Body of pancreas (tissue), 4 donors: ENCODE measurements around the gene DIDO1. TPM values are rescaled to one million over a fixed set of nuclear protein-coding genes. Genes with fewer than 3 reads are reported as not detected.

ENCODE experiments used
- ATAC-seq: fragments of 150-250 bp; one replicate; pipeline ENCODE4 v1.9.1; 2016
- DNase-seq, 4 donors: peaks; one replicate each; pipeline ENCODE4 v3.0.0-alpha.2; 2019
- H3K27ac ChIP-seq, 4 donors: fragments of 200-600 bp; sonication (generic); 1 replicate in 3 of 4; 2 replicates in 1 of 4; pipeline versions ENCODE4 v1.5.1 to v1.6.1; 2016 to 2019; ENCODE audit warnings: mild to moderate bottlenecking in 1 of 4, mixed read lengths in 1 of 4, moderate library complexity in 1 of 4
- H3K27me3 ChIP-seq, 2 donors: fragments of 200-600 bp; sonication (generic); one replicate each; pipeline ENCODE4 v1.6.0; 2016; ENCODE audit warnings: mild to moderate bottlenecking in 1 of 2
- H3K36me3 ChIP-seq, 2 donors: fragments of 200-600 bp; sonication (generic); replicated peaks in 1 of 2; 2 replicates each; pipeline ENCODE4 v1.5.1; 2016; ENCODE audit warnings: low read depth in 2 of 2; ENCODE audit not compliant: insufficient read depth in 1 of 2
- H3K4me1 ChIP-seq: fragments of 200-600 bp; sonication (generic); one replicate; pipeline ENCODE4 v1.6.0; 2016
- H3K4me3 ChIP-seq, 2 donors: fragments of 200-600 bp; sonication (generic); 1 replicate in 1 of 2; 2 replicates in 1 of 2; pipeline ENCODE4 v1.5.1; 2016 to 2019
- H3K9me3 ChIP-seq, 3 donors: fragments of 200-600 bp; sonication (generic); 1 replicate in 2 of 3; 2 replicates in 1 of 3; pipeline ENCODE4 v1.5.1; 2016
- POLR2A ChIP-seq, 3 donors: fragments of 450-650 bp; IDR thresholded peaks; one replicate each; pipeline ENCODE4 v1.6.1; 2016; ENCODE audit warnings: antibody characterized with exemption in 3 of 3, mild to moderate bottlenecking in 2 of 3
- WGBS, 2 donors: methylation state at CpG; one replicate each; pipeline ENCODE4 v1.1.5; 2017; 5-methylcytosine and 5-hydroxymethylcytosine counted together
- intact Hi-C: fragments of 100-400 bp; cut with DNase I; formaldehyde crosslinking; loops from one replicate; pipeline ENCODE4 v1.15.1; 2023
- total RNA-seq, 2 donors: library from RNA; depleted of rRNA; stranded (reverse); fragments of >200 nt; gene quantifications; one replicate each; pipeline ENCODE4 v1.1.0, GENCODE V29; 2016
- TF ChIP-seq, protein P1 (sequence below), 7 experiments: fragments of 450-650 bp in 4 of 7; fragments of 200-600 bp in 3 of 7; sonication (generic) in 3 of 7; IDR thresholded peaks; one replicate each; pipeline ENCODE4 v1.5.1; 2016 to 2019; ENCODE audit warnings: antibody characterized with exemption in 7 of 7

Gene DIDO1
- total RNA-seq, 2 donors from 2014 or later, result 38.4 to 51.7 TPM

DNA sequence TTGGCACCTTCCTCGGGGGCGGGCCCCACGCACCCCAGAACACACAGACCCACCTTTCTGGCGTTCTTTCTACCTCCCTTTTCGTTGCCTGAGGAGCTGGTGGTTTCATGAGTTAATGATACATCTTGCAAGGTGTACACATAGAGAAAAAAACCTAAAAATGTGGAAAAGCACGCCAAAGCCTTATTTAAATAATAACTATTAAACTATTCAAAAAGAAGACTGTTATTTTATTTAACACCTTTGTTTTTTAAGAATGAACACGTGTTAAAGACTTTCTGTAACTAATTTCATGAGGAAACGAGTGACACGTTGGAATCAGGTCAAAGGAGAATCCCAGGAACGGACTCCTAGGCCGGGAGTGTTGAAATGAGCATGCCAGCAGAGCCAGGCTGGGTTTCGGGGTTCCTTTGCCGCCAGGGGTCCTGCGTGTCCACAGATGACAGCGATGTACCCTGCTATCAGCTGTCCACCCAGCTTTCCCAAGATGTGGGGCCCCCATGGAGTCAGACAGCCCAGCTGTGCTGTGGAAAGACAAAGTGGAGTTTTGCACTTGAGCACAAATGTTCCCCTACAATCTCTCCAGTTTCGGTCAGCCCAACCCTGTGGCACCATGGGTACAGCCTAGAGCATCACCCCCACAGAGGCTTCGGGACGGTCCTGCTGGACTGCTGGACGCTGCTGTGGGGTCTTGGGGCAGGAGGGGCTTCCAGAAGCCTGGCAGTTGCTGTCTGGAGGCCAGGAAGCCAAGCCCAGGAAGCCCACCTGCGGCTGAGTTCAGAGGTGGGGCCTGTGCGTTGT lies 42.3 kb upstream of the DIDO1 start:
- DNase-seq, result no peak
- WGBS, 2 donors, result 60 to 70% methylated on average over 17 to 21 of the region's 21 CpGs
- ATAC-seq, result no peak
- H3K4me1 ChIP-seq, result peaks cover 9% of the 10 kb centered on the region
- no peak overlapping the region for H3K27ac ChIP-seq
- peaks cover 0 to 10% of the 10 kb centered on the region in 2 donors for H3K27me3 ChIP-seq
- no peaks in the 10 kb centered on the region for H3K9me3 ChIP-seq
- H3K4me3 ChIP-seq, result no peak overlapping the region
- intact Hi-C loops, result no loop called here
- TF ChIP-seq POLR2A (IDR thresholded peaks at IDR 0.05), result no peak
- TF ChIP-seq, protein P1, sequence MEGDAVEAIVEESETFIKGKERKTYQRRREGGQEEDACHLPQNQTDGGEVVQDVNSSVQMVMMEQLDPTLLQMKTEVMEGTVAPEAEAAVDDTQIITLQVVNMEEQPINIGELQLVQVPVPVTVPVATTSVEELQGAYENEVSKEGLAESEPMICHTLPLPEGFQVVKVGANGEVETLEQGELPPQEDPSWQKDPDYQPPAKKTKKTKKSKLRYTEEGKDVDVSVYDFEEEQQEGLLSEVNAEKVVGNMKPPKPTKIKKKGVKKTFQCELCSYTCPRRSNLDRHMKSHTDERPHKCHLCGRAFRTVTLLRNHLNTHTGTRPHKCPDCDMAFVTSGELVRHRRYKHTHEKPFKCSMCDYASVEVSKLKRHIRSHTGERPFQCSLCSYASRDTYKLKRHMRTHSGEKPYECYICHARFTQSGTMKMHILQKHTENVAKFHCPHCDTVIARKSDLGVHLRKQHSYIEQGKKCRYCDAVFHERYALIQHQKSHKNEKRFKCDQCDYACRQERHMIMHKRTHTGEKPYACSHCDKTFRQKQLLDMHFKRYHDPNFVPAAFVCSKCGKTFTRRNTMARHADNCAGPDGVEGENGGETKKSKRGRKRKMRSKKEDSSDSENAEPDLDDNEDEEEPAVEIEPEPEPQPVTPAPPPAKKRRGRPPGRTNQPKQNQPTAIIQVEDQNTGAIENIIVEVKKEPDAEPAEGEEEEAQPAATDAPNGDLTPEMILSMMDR (IDR thresholded peaks at IDR 0.05), result no peak
- H3K36me3 ChIP-seq, result no peaks in the 10 kb centered on the region

DNA sequence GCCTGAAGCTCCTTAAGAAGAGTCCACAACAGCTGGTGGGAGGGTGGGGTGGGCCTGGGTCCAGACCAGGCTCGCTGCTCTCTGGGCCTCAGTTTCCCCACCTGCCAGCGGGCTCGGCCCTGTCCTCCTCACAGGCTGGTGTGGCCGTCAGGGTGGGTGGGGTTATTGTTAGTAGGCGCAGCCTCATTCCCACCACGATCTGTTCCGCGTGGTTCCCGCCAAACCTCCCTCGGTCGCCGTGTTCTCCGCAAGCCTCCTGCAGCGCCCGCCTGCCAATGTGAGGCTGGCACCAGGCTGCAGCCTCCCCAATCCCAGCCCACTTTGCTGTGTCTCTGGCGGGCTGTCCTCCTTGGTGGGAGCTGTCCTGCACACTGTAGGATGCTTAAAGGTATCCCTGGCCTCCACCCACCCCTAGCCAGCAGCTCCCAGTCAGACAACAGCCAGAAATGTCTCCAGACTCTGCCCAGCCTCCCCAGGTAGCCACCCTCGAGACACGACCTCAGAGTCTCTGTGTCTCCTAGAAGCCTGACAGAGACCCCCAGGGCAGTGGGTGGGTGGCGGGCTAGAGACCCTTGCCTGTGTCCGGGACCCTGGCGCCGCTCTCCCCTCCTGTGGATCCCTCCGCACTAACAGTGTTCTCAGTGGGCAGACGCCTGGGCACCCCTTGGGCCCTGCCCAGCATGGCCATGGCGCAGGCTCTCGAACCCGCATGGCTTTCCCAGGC lies 41.5 kb upstream of the DIDO1 start:
- ATAC-seq (no peak), DNase-seq (no peak)
- Histone ChIP-seq H3K27ac (no peak overlapping the region), H3K9me3 (no peaks in the 10 kb centered on the region), H3K27me3 (peaks cover 0 to 2% of the 10 kb centered on the region in 2 donors), H3K4me3 (no peak overlapping the region), H3K4me1 (peaks cover 7% of the 10 kb centered on the region), H3K36me3 (no peaks in the 10 kb centered on the region)
- intact Hi-C loops, result no loop called here
- TF ChIP-seq POLR2A (IDR thresholded peaks at IDR 0.05), result no peak
- TF ChIP-seq, protein P1 (IDR thresholded peaks at IDR 0.05), result no peak
- 81 to 86% methylated on average over 6 to 27 of the region's 27 CpGs for WGBS, 2 donors

DNA sequence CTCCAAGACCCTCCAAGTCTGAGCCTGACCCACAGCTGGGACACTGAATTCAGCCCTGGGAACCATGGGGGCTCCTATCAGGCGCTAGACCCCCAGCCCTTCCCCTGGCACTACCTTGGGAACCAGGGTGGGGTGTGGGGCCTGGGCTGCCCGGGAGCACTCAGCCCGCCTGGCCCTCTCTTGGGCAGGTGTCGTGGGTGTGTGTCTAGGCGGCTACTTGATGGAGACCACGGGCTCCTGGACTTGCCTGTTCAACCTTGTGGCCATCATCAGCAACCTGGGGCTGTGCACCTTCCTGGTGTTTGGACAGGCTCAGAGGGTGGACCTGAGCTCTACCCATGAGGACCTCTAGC lies 40.8 kb upstream of the DIDO1 start:
- DNase-seq, result no peak
- Histone ChIP-seq H3K9me3 (no peaks in the 10 kb centered on the region), H3K27me3 (no peaks in the 10 kb centered on the region), H3K4me3 (no peak overlapping the region), H3K36me3 (no peaks in the 10 kb centered on the region), H3K27ac (no peak overlapping the region), H3K4me1 (no peaks in the 10 kb centered on the region)
- 85% methylated on average over 6 of the region's 6 CpGs; no CpG with 5 or more reads in 1 of the 2 donors for WGBS, 2 donors
- intact Hi-C loops, result no loop called here
- ATAC-seq, result no peak
- no peak for TF ChIP-seq POLR2A (IDR thresholded peaks at IDR 0.05)
- TF ChIP-seq, protein P1 (IDR thresholded peaks at IDR 0.05), result no peak

DNA sequence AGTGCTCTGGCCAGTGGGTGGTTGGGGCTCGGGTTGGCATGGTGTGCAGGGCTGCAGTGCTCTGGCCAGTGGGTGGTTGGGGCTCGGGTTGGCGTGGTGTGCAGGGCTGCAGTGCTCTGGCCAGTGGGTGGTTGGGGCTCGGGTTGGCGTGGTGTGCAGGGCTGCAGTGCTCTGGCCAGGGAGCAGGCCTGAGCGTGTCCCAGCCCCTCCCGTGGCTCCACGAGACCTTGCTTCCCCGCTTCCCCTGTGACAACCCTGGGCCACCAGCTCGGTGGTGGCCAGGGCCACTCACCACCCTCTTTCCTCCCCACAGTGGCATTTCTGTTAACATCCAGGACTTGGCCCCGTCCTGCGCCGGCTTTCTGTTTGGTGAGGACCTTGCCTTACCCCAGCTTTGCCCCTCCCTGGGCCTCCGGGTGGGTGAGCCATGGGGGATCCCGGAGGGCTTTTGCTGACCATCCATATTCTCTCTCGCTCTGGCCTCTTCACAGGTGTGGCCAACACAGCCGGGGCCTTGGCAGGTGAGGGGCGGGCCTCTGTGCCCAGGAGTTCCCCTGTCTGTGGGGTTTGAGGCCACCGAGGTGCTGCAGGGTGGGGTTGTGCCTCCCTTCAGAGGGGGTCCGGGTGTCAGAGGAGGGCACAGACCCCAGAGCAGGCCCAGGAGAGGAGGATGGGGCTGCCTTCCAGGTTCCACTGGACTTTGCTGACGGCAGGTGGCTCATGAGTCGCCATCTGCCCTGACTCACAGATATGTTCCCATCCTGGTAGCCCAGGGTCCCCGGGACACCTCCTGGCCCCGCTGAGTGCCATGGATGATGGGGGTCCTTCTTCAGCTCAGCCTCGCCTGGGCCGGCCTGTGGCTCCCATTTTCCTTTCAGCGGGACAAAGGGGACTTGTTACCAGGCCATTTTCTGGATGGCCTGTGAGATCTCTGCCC lies 40.2 kb upstream of the DIDO1 start:
- Histone ChIP-seq H3K9me3 (no peaks in the 10 kb centered on the region), H3K4me1 (no peaks in the 10 kb centered on the region), H3K27ac (no peak overlapping the region), H3K27me3 (no peaks in the 10 kb centered on the region), H3K36me3 (no peaks in the 10 kb centered on the region), H3K4me3 (no peak overlapping the region)
- intact Hi-C loops, result no loop called here
- DNase-seq (no peak), ATAC-seq (no peak)
- TF ChIP-seq, protein P1 (IDR thresholded peaks at IDR 0.05), result no peak
- no peak for TF ChIP-seq POLR2A (IDR thresholded peaks at IDR 0.05)
- 86 to 89% methylated on average over 7 to 23 of the region's 27 CpGs for WGBS, 2 donors
